Left colon (tissue), 2 donors: ENCODE measurements around the gene ING1. TPM values are rescaled to one million over a fixed set of nuclear protein-coding genes. Genes with fewer than 3 reads are reported as not detected.

Source experiments
- ATAC-seq: fragments of 200-7000 bp; cut with Tn5 transposase; one replicate; pipeline ENCODE4 v1.9.1; 2020; ENCODE audit warnings: mild to moderate bottlenecking, moderate library complexity
- DNase-seq, 2 donors: peaks; one replicate each; pipeline ENCODE4 v3.0.0-alpha.2; 2020
- intact Hi-C, 2 donors: fragments of 100-400 bp; cut with DNase I in 1 of 2; cut with micrococcal nuclease in 1 of 2; formaldehyde crosslinking; loops; one replicate each; pipeline versions ENCODE4 v1.11.2 to v1.14.0; 2022; cut with DNase I, micrococcal nuclease
- total RNA-seq, 2 donors: library from RNA; stranded (reverse); fragmentation: NEBNext Ultra II Directional; extraction: Animal tissue kit (Norgen Biotek cat#: 25700); gene quantifications; one replicate each; pipeline ENCODE4 v1.2.1, GENCODE V29; 2021
- donor health status: DM: no; HTN: no; CAD: no.
- donor health status: DM: yes; HTN: yes; CAD: no.

The ING1 gene
- total RNA-seq, 2 donors from 2014 or later: 13.2 to 15.2 TPM

GRCh38 chr13:110758195-110758805 lies 44.8 kb downstream of the ING1 start:
- ATAC-seq (no peak), DNase-seq (no peak)
- intact Hi-C loops: no loop called here

GRCh38 chr13:110759710-110760109 lies 46.2 kb downstream of the ING1 start:
- intact Hi-C loops: no loop called here
- DNase-seq (no peak), ATAC-seq (no peak)

GRCh38 chr13:110760611-110761010 lies 47.1 kb downstream of the ING1 start:
- ATAC-seq: no peak
- no peak for DNase-seq
- intact Hi-C loops: no loop called here

GRCh38 chr13:110766671-110767430 lies 53.4 kb downstream of the ING1 start:
- DNase-seq: no peak
- ATAC-seq: no peak
- intact Hi-C loops: no loop called here

- DNase-seq (no peak), ATAC-seq (no peak)
- intact Hi-C loops: no loop called here
Measured at GRCh38 chr13:110767476-110767875, 54.0 kb downstream of the ING1 start.

GRCh38 chr13:110769097-110769496 lies 55.6 kb downstream of the ING1 start:
- intact Hi-C loops: no loop called here
- DNase-seq (no peak), ATAC-seq (no peak)

- no peak for DNase-seq
- ATAC-seq: no peak
- intact Hi-C loops: no loop called here
Measured at GRCh38 chr13:110770678-110771077, 57.2 kb downstream of the ING1 start.

- no peak for ATAC-seq
- intact Hi-C loops: no loop called here
- no peak for DNase-seq
Measured at GRCh38 chr13:110771194-110771593, 57.7 kb downstream of the ING1 start.

- ATAC-seq (no peak), DNase-seq (no peak)
- intact Hi-C loops: no loop called here
Measured at GRCh38 chr13:110772091-110772984, 58.8 kb downstream of the ING1 start.

Other genes with a start within 250 kb of the ING1 start
- gene RAB20, start 152.0 kb upstream of the ING1 start, total RNA-seq: 10 to 100 TPM; 37.1 to 53.5 TPM
- 10 to 100 TPM; 35.9 to 36.4 TPM for gene NAXD, start 98.2 kb upstream of the ING1 start, total RNA-seq
- 10 to 100 TPM; 38.4 to 55.8 TPM for gene CARS2, start 7.6 kb upstream of the ING1 start, total RNA-seq
- 100 to 1,000 TPM; 116 to 121 TPM for gene ANKRD10, start 201.4 kb downstream of the ING1 start, total RNA-seq